ENCODE data around the gene QKI. TPM values are rescaled to one million over a fixed set of nuclear protein-coding genes. Genes with fewer than 3 reads are reported as not detected.

QKI gene
- total RNA-seq, 1 experiment from 2014 or later = 50.8 TPM

DNA sequence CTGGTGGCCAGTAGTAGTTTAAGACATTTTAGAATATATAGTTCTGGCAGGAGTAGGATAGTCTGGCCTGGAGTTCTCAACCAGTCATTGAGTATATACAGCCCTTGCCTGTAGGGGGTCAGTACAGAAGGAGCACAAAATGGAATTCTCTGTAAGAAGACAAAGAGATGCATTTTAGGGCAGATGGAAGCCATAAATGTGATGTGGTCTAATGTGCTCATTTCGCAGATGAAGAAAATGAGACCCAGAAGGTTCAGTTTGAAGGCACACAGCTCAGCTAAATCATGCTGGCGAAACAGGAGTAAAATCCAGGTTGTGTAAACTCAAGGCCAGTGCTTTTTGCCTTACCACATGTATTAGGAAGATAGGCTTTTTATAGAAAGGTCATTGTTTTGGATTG is 29.6 kb downstream of the QKI start:
- CTCF ChIA-PET = no interaction called here

DNA sequence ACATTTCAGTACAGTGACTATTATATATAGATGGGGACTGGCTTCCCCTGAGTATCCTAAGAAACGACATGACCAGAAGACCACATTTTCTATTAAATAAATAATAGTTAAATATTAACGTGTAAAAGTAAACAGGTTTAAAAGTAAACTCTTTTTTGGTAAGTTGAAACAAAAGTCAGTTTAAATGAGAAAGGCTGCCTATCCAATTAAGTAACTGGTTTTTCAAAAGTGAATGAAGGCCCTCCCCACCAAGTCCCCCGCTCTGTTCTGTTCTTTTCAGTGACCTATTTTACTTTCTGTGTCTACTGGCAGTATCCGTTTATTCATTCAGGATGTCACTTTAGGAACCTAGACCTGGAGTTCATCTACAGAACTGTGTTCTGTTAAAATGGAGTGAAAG is 32.0 kb downstream of the QKI start:
- no TSS peak for BruUV-seq (replicated peaks)
- Histone ChIP-seq H3K27ac (no peak overlapping the region), H3K4me3 (no peak overlapping the region), H4K20me1 (ENCODE audit: insufficient read depth) (peaks cover 71% of the 10 kb centered on the region), H3K27me3 (ENCODE audit: insufficient read depth, low read depth) (no peaks in the 10 kb centered on the region), H3F3A (ENCODE audit: insufficient read depth, low read depth) (peaks cover 3% of the 10 kb centered on the region; the same call in 1 of the 2 replicates), H3K9me3 (ENCODE audit: insufficient read depth, low read depth) (no peaks in the 10 kb centered on the region), H3K79me2 (ENCODE audit: low read depth) (peaks cover 99% of the 10 kb centered on the region), H3K9me2 (ENCODE audit: insufficient read depth) (no peaks in the 10 kb centered on the region), H3K4me2 (no peak overlapping the region), H2AFZ (no peak overlapping the region), H3K36me3 (ENCODE audit: low read depth) (no peaks in the 10 kb centered on the region; the same call in 1 of the 2 replicates), H3K4me1 (replicated peaks; ENCODE audit: insufficient read depth) (no peaks in the 10 kb centered on the region)
- TF ChIP-seq EZH2 (IDR thresholded peaks at IDR 0.05; ENCODE audit: low read depth) = no peak
- TF ChIP-seq, protein P1, sequence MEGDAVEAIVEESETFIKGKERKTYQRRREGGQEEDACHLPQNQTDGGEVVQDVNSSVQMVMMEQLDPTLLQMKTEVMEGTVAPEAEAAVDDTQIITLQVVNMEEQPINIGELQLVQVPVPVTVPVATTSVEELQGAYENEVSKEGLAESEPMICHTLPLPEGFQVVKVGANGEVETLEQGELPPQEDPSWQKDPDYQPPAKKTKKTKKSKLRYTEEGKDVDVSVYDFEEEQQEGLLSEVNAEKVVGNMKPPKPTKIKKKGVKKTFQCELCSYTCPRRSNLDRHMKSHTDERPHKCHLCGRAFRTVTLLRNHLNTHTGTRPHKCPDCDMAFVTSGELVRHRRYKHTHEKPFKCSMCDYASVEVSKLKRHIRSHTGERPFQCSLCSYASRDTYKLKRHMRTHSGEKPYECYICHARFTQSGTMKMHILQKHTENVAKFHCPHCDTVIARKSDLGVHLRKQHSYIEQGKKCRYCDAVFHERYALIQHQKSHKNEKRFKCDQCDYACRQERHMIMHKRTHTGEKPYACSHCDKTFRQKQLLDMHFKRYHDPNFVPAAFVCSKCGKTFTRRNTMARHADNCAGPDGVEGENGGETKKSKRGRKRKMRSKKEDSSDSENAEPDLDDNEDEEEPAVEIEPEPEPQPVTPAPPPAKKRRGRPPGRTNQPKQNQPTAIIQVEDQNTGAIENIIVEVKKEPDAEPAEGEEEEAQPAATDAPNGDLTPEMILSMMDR (conservative IDR thresholded peaks at IDR 0.05) = no peak
- intact Hi-C loops (cut with micrococcal nuclease; ENCODE audit: unreplicated experiment) = no loop called here
- no peak for DNase-seq
- CTCF ChIA-PET = no interaction called here
- POLR2A ChIA-PET (ENCODE audit: unreplicated experiment) = interaction anchor here (0.8 kb wide), 1 partner anchor 54 kb away, joined by 3 read pairs; no protein-coding TSS in a partner anchor

More for the DNA sequence above, 29.6 kb downstream of the QKI start:
- peaks cover 100% of the 10 kb centered on the region for H3K79me2 ChIP-seq (ENCODE audit: low read depth)
- H2AFZ ChIP-seq = no peak overlapping the region
- H3K27ac ChIP-seq = no peak overlapping the region
- H3K4me2 ChIP-seq = no peak overlapping the region
- TF ChIP-seq, protein P1 (conservative IDR thresholded peaks at IDR 0.05) = no peak
- TF ChIP-seq EZH2 (IDR thresholded peaks at IDR 0.05; ENCODE audit: low read depth) = no peak
- no peaks in the 10 kb centered on the region; the same call in 1 of the 2 replicates for H3K9me2 ChIP-seq (ENCODE audit: insufficient read depth)
- no peaks in the 10 kb centered on the region for H3K9me3 ChIP-seq (ENCODE audit: insufficient read depth, low read depth)
- no peak for DNase-seq
- intact Hi-C loops (cut with micrococcal nuclease; ENCODE audit: unreplicated experiment) = no loop called here
- BruUV-seq (replicated peaks) = no TSS peak
- peaks cover 77% of the 10 kb centered on the region for H4K20me1 ChIP-seq (ENCODE audit: insufficient read depth)
- no peak overlapping the region for H3K4me3 ChIP-seq
- no peaks in the 10 kb centered on the region for H3K27me3 ChIP-seq (ENCODE audit: insufficient read depth, low read depth)
- peaks cover 6% of the 10 kb centered on the region; the same call in 1 of the 2 replicates for H3F3A ChIP-seq (ENCODE audit: insufficient read depth, low read depth)
- no peaks in the 10 kb centered on the region for H3K4me1 ChIP-seq (replicated peaks; ENCODE audit: insufficient read depth)
- POLR2A ChIA-PET (ENCODE audit: unreplicated experiment) = no interaction called here
- H3K36me3 ChIP-seq (ENCODE audit: low read depth) = no peaks in the 10 kb centered on the region

DNA sequence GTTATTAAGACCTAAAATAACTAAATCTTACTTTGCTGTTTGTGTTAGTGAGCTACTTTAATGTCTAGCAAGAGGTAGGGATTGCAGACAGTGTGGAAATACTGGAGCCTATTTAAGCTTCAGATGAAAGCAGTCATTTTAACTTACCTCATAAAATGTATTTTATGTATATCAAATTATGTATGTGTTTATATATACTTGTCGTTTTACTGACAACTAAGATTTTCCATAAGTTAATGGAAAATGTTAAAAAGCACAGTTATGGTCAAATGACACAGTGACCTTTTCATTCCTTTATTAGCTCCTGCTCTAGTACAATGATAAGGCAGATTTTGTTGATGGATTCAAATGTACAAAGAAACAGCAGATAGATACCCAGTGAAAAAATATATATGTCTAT is 34.6 kb downstream of the QKI start:
- CTCF ChIA-PET = no interaction called here
- peaks cover 99% of the 10 kb centered on the region for H3K79me2 ChIP-seq (ENCODE audit: low read depth)

More for the DNA sequence above, 34.6 kb downstream of the QKI start:
- Histone ChIP-seq H3K9me2 (ENCODE audit: insufficient read depth) (no peaks in the 10 kb centered on the region), H3F3A (ENCODE audit: insufficient read depth, low read depth) (peaks cover 7% of the 10 kb centered on the region), H3K9me3 (ENCODE audit: insufficient read depth, low read depth) (no peaks in the 10 kb centered on the region), H4K20me1 (ENCODE audit: insufficient read depth) (peaks cover 76% of the 10 kb centered on the region), H3K27me3 (ENCODE audit: insufficient read depth, low read depth) (no peaks in the 10 kb centered on the region), H3K4me1 (replicated peaks; ENCODE audit: insufficient read depth) (no peaks in the 10 kb centered on the region), H3K27ac (no peak overlapping the region), H2AFZ (no peak overlapping the region), H3K4me3 (no peak overlapping the region), H3K4me2 (no peak overlapping the region), H3K36me3 (ENCODE audit: low read depth) (no peaks in the 10 kb centered on the region; the same call in 1 of the 2 replicates)
- DNase-seq = no peak
- no peak for TF ChIP-seq EZH2 (IDR thresholded peaks at IDR 0.05; ENCODE audit: low read depth)
- TF ChIP-seq, protein P1 (conservative IDR thresholded peaks at IDR 0.05) = no peak
- POLR2A ChIA-PET (ENCODE audit: unreplicated experiment) = no interaction called here
- intact Hi-C loops (cut with micrococcal nuclease; ENCODE audit: unreplicated experiment) = no loop called here
- no TSS peak for BruUV-seq (replicated peaks)

All from PC-9 (cell line).